OCI-LY7 (cell line): ENCODE measurements around the gene AUTS2.

ENCODE experiments used
- EZH2phosphoT487 ChIP-seq: fragments of 200-600 bp; sonication (generic); IDR thresholded peaks from 2 replicates; pipeline ENCODE4 v1.6.1; 2018; ENCODE audit warnings: low read depth, borderline replicate concordance, mild to moderate bottlenecking, mixed run types, antibody characterized with exemption, low read length, moderate library complexity, mixed read lengths
- TF ChIP-seq, protein P1 (sequence below): fragments of 200-600 bp; sonication (generic); conservative IDR thresholded peaks from 2 replicates; pipeline ENCODE4 v1.5.1; 2014; ENCODE audit warnings: mild to moderate bottlenecking, antibody characterized with exemption, low read length, moderate library complexity, mixed read lengths

GRCh38 chr7:70640266-70640833 is 1042.1 kb downstream of the AUTS2 start:
- TF ChIP-seq, protein P1, sequence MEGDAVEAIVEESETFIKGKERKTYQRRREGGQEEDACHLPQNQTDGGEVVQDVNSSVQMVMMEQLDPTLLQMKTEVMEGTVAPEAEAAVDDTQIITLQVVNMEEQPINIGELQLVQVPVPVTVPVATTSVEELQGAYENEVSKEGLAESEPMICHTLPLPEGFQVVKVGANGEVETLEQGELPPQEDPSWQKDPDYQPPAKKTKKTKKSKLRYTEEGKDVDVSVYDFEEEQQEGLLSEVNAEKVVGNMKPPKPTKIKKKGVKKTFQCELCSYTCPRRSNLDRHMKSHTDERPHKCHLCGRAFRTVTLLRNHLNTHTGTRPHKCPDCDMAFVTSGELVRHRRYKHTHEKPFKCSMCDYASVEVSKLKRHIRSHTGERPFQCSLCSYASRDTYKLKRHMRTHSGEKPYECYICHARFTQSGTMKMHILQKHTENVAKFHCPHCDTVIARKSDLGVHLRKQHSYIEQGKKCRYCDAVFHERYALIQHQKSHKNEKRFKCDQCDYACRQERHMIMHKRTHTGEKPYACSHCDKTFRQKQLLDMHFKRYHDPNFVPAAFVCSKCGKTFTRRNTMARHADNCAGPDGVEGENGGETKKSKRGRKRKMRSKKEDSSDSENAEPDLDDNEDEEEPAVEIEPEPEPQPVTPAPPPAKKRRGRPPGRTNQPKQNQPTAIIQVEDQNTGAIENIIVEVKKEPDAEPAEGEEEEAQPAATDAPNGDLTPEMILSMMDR: no peak
- TF ChIP-seq EZH2phosphoT487: no peak
